GM12873 (cell line): Measurements from ENCODE around the gene XRCC3.

ENCODE experiments used
- TF ChIP-seq, protein P1 (sequence below): IDR thresholded peaks from 2 replicates; pipeline ENCODE4 v1.5.1; 2012; ENCODE audit warnings: low read depth, mild to moderate bottlenecking, moderate library complexity, low read length, control low read depth; ENCODE audit not compliant: insufficient read depth; ENCODE audit errors: missing control alignments

XRCC3 gene

DNA sequence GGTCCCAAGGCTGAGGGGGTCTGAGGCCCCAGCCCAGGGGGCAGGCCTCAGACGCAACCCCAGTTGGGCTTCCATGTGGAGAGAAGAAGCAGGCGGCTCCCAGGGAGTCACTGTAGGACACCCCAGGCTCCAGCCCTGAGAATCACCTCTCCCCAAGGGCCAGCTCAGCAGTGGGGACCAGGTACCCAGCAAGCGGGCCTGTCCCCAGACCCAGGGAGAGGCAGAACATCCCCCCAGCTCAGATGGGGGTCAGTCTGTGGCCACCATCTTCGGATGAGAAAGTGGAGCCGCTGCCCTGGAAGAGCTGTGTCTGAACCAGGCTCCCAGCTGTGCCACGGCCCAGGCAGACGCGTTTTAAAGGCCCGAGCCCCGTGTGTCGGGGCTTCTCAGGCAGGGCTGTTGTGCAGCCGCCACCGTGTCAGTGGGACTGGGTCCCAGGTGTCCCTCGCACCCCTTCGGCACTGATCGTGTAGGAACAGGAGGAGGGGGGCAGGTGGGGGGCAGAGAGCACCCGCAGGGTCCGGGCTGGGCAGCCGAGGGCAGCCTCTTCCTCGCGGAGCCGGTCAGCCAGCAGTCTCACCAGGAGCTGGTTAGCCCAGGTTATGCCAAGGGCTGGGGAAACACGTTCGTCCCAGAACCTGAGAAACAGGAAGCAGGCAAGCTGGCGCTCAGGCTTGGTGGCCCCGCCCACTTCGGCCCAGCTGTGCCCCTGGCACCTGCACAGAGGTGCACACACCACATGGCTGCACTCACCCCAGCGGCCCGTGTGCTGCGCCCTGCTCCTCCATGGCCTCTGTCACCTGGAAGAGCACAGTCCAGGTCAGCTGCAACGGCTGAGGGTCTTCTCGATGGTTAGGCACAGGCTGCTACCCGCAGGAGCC lies 16.6 kb downstream of the XRCC3 start:
- TF ChIP-seq, protein P1, sequence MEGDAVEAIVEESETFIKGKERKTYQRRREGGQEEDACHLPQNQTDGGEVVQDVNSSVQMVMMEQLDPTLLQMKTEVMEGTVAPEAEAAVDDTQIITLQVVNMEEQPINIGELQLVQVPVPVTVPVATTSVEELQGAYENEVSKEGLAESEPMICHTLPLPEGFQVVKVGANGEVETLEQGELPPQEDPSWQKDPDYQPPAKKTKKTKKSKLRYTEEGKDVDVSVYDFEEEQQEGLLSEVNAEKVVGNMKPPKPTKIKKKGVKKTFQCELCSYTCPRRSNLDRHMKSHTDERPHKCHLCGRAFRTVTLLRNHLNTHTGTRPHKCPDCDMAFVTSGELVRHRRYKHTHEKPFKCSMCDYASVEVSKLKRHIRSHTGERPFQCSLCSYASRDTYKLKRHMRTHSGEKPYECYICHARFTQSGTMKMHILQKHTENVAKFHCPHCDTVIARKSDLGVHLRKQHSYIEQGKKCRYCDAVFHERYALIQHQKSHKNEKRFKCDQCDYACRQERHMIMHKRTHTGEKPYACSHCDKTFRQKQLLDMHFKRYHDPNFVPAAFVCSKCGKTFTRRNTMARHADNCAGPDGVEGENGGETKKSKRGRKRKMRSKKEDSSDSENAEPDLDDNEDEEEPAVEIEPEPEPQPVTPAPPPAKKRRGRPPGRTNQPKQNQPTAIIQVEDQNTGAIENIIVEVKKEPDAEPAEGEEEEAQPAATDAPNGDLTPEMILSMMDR = no peak

DNA sequence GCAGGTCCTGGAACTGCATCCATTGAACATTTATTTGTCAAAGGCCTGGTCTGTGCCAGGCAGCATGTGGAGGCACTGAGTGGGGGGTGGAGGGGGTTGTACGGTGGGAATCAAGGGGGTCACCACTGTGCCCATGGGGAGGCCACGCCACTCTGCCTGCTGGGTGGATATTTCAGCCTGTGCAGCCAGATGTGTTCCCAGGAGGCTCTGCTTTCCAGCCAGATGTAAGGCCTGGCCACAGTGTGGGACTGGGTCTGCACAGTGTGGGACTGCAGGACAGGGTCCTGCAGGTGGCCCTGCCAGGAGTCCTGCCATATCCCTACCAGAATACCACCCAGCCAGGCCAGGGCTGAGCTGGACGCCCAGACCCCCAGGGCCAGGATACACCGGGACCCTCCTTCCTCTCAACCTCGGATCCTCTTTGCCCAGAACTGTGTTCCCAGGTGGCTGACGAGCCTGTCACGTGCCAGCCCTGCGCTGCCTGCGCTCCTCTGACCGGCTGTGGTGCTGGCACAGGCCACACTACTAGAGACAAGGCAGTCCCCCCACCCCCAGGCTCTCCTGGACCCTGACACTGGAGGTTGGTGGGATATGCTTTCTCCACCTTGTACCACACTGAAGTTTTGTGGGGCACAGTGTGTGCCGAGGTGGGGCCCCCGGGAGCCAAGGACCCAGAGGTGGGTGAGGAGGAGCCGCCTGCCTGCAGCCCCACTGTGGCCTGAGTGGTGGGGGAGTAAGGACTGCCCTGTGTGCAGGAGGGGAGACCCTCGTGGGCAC lies 17.5 kb downstream of the XRCC3 start:
- TF ChIP-seq, protein P1 = no peak

DNA sequence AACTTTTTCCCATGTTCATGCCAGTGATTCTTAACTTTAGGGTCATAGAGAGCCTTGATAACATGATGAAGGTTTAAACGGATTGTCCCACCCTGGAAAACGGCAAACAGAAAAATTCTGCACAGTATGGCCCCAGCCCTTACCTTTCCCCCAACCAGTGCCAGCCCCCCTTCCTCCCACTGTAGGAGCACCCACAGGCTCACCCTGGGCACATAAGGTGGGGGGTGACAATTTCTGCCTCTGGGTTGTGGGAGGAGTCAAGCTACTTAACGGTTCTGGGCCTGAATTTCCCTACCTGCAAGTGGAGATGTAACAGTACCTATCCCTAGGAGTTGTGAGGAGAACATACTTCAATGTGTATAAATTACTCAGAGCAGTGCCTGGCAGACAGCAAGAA lies 18.0 kb downstream of the XRCC3 start:
- TF ChIP-seq, protein P1 = no peak

DNA sequence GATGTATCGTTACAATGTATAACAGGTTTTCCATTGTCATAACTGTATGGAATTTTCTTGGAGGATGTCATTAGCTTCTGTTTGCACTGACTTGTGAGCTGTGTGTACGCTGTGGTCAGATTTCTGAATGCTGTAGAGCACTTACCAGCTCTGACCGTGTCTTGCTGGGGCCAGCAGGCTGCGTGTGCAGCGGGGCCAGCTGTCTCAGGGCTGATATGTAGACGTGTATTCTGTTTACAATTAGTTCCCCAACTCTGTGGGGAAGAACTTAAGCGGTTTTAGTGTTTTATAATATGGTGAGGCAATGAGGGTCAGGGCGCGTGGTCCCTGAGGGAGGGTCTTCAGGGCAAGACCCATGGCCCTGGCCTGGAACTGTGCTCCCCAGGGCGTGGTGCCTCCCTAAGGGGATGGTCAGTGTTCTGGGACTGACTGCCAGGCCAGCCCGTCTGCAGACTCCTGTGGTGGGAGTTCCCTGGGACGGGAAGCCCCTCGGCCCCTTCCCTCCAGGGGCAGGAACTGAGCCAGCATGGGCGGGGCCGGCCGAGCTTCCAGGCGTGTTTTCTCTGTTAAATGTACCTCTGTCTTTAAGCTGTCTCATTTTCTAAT lies 18.7 kb downstream of the XRCC3 start:
- TF ChIP-seq, protein P1 = no peak

DNA sequence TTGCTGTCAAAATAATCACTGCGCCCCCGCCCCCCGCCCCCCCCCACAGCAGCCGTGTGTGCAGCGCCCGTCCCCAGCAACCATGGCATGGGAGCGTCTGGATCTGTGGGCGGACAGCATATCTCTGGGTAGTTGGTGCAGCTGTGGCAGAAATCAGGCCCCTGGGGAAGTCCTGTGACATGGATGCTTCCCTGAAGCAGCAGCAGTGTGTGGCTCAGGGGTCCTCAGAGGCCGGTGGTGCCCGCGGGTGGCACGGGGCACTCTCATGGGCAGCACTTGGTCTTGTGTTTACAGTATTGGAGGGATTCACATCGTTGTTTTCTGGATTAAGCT lies 19.2 kb downstream of the XRCC3 start:
- TF ChIP-seq, protein P1 = no peak

DNA sequence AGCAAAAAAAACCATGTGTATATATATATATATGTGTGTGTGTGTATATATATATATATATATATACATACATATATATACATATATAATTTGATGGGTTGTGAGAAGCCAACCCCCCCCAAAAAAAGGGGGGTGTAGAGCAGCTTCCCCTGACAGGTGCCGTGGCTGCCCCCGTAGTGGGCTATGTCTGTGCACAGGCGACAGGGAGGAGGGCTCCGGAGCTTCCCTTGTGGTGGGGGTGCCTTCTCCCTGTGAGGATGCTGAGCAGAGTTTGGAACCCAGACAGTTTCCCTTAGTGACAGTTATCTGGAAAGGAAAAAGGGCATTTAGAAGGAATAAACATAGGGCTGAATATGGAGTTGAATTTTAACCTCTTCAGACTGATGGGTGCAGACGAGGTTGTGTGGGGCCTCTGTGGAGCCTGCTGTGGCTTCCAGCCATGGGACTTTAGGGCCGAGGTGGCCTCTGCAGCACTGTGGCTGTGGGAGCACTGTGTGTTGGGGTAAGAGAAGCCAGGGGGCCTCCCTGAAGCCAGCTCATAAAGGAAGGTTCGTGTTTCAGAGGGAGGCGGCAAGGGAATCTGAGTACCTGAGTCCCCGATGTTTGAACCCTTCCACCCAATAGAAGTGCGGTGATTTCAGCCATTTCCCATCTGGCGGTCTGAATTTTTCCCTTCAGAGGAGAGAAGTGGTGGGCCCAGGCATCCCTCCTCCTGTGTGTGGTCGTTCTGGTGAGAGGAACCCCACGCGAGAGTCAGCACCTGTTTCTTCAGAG lies 19.8 kb downstream of the XRCC3 start:
- TF ChIP-seq, protein P1 = no peak
